ENCODE measurements around the gene RARG.

The RARG gene

DNA sequence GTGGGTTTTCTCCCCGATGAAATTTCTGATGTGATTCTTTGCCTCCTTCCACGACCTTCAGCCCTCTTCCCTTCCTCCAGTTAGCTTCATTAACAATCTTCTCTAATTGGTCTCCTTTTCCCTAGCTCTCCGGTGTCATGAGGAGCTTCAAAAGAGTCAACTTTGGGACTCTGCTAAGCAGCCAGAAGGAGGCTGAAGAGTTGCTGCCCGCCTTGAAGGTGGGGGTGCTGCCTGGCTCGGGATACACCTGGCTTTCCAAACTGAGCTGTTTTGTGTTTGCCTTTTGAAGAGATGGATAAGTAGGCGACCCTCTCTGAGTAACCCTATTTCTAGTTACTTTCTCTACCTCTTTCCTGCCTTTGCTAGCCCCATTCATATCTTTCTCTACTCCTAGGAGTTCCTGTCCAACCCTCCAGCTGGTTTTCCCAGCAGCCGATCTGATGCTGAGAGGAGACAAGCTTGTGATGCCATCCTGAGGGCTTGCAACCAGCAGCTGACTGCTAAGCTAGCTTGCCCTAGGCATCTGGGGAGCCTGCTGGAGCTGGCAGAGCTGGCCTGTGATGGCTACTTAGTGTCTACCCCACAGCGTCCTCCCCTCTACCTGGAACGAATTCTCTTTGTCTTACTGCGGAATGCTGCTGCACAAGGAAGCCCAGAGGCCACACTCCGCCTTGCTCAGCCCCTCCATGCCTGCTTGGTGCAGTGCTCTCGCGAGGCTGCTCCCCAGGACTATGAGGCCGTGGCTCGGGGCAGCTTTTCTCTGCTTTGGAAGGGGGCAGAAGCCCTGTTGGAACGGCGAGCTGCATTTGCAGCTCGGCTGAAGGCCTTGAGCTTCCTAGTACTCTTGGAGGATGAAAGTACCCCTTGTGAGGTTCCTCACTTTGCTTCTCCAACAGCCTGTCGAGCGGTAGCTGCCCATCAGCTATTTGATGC lies 36.9 kb upstream of the RARG start:
- Histone ChIP-seq H2AFZ (ENCODE audit: low read length) (peak overlapping the region; percentile 97), H3K36me3 (ENCODE audit: insufficient read depth, low read length) (no peaks in the 10 kb centered on the region), H3K4me2 (ENCODE audit: low read depth, low read length, poor library complexity, severe bottlenecking) (peak overlapping the region; percentile 90)

DNA sequence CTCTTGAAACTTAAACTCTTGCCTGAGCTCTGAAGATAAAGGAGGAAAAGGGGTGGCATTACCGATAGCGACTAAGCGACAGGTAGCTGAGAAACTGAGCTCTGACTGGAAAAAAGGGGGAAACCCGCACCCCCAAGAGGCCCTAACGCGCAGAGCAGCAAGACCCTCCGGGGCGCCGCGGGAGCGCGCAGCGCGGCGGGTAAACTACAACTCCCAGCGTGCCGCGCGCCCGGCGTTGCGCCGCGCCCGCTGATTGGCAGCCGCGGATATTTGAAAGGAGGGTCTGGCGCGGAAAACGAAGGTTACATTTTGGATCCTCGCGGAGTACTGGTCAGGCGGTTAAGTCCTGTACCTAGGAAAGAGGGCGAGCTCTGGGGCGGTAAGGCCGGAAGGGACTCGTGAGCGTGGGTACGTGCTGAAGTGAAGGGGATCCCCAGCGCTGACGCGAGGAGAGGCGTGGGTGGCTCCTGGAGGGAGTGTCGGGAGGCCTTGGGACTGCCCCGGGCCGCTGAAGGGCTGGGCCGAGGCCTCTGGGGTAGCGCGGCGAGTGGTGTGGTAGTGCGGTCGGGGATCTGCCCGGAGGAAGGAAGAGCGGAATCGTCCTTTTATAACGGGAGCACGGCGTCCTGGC lies 36.1 kb upstream of the RARG start, which contains the start of gene ESPL1:
Gene ESPL1 (plus strand): TSS at position 301 of the 631 bp plus-strand sequence. CDS start 468 bp downstream, outside the sequence.
- Histone ChIP-seq H3K4me1 (ENCODE audit: insufficient read depth, low read length, poor library complexity, severe bottlenecking) (peaks cover 28% of the 10 kb centered on the region), H3K36me3 (ENCODE audit: insufficient read depth, low read length) (no peaks in the 10 kb centered on the region), H3K9ac (ENCODE audit: low read depth, low read length, poor library complexity, severe bottlenecking) (peak within 1 kb of the TSS; percentile 93), H2AFZ (ENCODE audit: low read length) (peak within 1 kb of the TSS; percentile 97), H4K20me1 (ENCODE audit: insufficient read depth, low read length, poor library complexity, severe bottlenecking) (no peaks in the 10 kb centered on the region), H3K4me2 (ENCODE audit: low read depth, low read length, poor library complexity, severe bottlenecking) (peak within 1 kb of the TSS; percentile 90), H3K79me2 (ENCODE audit: insufficient read depth, low read length) (peaks cover 48% of the 10 kb centered on the region), H3K4me3 (ENCODE audit: low read length, poor library complexity, severe bottlenecking) (peak within 1 kb of the TSS; percentile 90), H3K9me2 (replicated peaks; ENCODE audit: low read depth, low read length) (no peaks in the 10 kb centered on the region), H3F3A (ENCODE audit: low read depth) (no peaks in the 10 kb centered on the region), H3K27me3 (ENCODE audit: insufficient read depth, low read length, poor library complexity, severe bottlenecking) (no peaks in the 10 kb centered on the region), H3K9me3 (ENCODE audit: insufficient read depth, low read depth, low read length) (no peaks in the 10 kb centered on the region)
- TF ChIP-seq, protein P1, sequence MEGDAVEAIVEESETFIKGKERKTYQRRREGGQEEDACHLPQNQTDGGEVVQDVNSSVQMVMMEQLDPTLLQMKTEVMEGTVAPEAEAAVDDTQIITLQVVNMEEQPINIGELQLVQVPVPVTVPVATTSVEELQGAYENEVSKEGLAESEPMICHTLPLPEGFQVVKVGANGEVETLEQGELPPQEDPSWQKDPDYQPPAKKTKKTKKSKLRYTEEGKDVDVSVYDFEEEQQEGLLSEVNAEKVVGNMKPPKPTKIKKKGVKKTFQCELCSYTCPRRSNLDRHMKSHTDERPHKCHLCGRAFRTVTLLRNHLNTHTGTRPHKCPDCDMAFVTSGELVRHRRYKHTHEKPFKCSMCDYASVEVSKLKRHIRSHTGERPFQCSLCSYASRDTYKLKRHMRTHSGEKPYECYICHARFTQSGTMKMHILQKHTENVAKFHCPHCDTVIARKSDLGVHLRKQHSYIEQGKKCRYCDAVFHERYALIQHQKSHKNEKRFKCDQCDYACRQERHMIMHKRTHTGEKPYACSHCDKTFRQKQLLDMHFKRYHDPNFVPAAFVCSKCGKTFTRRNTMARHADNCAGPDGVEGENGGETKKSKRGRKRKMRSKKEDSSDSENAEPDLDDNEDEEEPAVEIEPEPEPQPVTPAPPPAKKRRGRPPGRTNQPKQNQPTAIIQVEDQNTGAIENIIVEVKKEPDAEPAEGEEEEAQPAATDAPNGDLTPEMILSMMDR (conservative IDR thresholded peaks at IDR 0.05; ENCODE audit: low read length): peak; percentile 64
- TF ChIP-seq EZH2phosphoT487 (IDR thresholded peaks at IDR 0.05; ENCODE audit: borderline replicate concordance): no peak

More for the DNA sequence above, 36.9 kb upstream of the RARG start:
- peak overlapping the region; percentile 93 for H3K9ac ChIP-seq (ENCODE audit: low read depth, low read length, poor library complexity, severe bottlenecking)
- H3K4me1 ChIP-seq (ENCODE audit: insufficient read depth, low read length, poor library complexity, severe bottlenecking): peaks cover 28% of the 10 kb centered on the region
- H3K27me3 ChIP-seq (ENCODE audit: insufficient read depth, low read length, poor library complexity, severe bottlenecking): no peaks in the 10 kb centered on the region
- no peaks in the 10 kb centered on the region for H3K9me2 ChIP-seq (replicated peaks; ENCODE audit: low read depth, low read length)
- TF ChIP-seq EZH2phosphoT487 (IDR thresholded peaks at IDR 0.05; ENCODE audit: borderline replicate concordance): no peak
- TF ChIP-seq, protein P1 (conservative IDR thresholded peaks at IDR 0.05; ENCODE audit: low read length): no peak
- peaks cover 48% of the 10 kb centered on the region for H3K79me2 ChIP-seq (ENCODE audit: insufficient read depth, low read length)
- no peaks in the 10 kb centered on the region for H3F3A ChIP-seq (ENCODE audit: low read depth)
- no peaks in the 10 kb centered on the region for H4K20me1 ChIP-seq (ENCODE audit: insufficient read depth, low read length, poor library complexity, severe bottlenecking)
- no peaks in the 10 kb centered on the region for H3K9me3 ChIP-seq (ENCODE audit: insufficient read depth, low read depth, low read length)
- peak overlapping the region; percentile 90 for H3K4me3 ChIP-seq (ENCODE audit: low read length, poor library complexity, severe bottlenecking)

DNA sequence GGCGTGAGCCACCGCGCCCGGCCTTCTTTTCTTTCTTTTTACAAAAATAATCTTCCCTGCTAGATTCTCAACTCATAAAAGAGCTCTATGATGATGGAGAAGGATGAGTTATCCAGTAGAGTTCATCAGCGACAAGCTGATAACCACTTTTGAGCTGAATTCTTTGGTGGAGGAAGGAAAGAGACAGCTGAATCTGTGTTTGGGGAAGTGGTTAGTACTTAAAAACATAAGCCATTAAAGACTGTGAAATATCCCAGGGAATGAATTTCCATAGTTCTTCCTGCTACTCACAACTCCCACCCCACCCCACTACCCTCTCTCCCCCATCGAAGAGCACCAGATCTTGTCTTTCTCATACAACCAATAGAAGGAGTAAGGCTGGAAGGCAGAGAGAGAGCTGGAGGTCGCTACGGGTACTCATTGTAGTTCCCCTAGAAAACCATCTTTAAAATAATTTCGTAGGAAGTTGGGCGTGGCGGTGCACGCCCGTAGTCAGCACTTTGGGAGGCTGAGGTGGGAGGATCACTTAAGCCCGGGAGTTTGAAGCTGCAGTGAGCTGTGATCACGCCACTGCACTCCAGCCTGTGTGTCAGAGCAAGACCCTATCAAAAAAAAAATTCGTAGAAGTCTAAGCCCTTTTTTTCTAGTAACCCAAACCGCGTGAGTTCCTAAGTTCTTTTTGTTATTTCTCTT lies 35.4 kb upstream of the RARG start:
- Histone ChIP-seq H3K4me2 (ENCODE audit: low read depth, low read length, poor library complexity, severe bottlenecking) (peak overlapping the region; percentile 90), H3K27me3 (ENCODE audit: insufficient read depth, low read length, poor library complexity, severe bottlenecking) (no peaks in the 10 kb centered on the region), H3K79me2 (ENCODE audit: insufficient read depth, low read length) (peaks cover 43% of the 10 kb centered on the region), H3K9me2 (replicated peaks; ENCODE audit: low read depth, low read length) (no peaks in the 10 kb centered on the region), H3K4me3 (ENCODE audit: low read length, poor library complexity, severe bottlenecking) (peak overlapping the region; percentile 90), H3K36me3 (ENCODE audit: insufficient read depth, low read length) (no peaks in the 10 kb centered on the region), H3K9ac (ENCODE audit: low read depth, low read length, poor library complexity, severe bottlenecking) (peak overlapping the region; percentile 93), H2AFZ (ENCODE audit: low read length) (peak overlapping the region; percentile 97), H3K9me3 (ENCODE audit: insufficient read depth, low read depth, low read length) (no peaks in the 10 kb centered on the region), H4K20me1 (ENCODE audit: insufficient read depth, low read length, poor library complexity, severe bottlenecking) (no peaks in the 10 kb centered on the region), H3F3A (ENCODE audit: low read depth) (no peaks in the 10 kb centered on the region), H3K4me1 (ENCODE audit: insufficient read depth, low read length, poor library complexity, severe bottlenecking) (peaks cover 28% of the 10 kb centered on the region)
- TF ChIP-seq EZH2phosphoT487 (IDR thresholded peaks at IDR 0.05; ENCODE audit: borderline replicate concordance): no peak
- TF ChIP-seq, protein P1 (conservative IDR thresholded peaks at IDR 0.05; ENCODE audit: low read length): no peak

Measured in Loucy (cell line).